ENCODE results near the gene SEMA6D. TPM values are rescaled to one million over a fixed set of nuclear protein-coding genes. Genes with fewer than 3 reads are reported as not detected.

Gene SEMA6D
- total RNA-seq, 4 donors from 2014 or later, result 6.3 to 22.0 (median 13.4) TPM

DNA sequence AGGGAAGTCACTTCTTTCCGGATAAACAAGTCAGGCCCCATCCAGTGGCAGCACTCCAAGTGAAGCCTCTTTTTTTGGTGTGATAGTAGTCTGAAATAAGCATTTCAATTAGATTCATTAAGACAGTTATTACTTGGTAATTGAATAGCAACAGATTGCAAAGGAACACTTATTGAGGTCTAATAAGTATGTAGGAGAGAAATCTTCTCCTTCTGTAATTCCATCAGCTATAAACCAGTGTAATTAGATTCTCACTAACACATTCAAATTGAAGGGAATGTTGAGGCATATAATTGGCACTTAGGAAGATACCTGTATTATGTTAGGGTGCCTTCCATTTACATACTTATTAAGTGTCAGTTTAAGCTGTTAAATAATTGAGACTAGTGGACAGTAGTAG, 73.9 kb downstream of the SEMA6D start:
- DNase-seq (ENCODE audit: low spot score in 2 of 2), result no peak
- no peaks in the 10 kb centered on the region for H3K27me3 ChIP-seq
- no peak overlapping the region for H3K4me3 ChIP-seq
- no peaks in the 10 kb centered on the region for H3K36me3 ChIP-seq
- H3K9me3 ChIP-seq, result no peaks in the 10 kb centered on the region
- H3K27ac ChIP-seq, result no peak overlapping the region
- TF ChIP-seq, protein P1, sequence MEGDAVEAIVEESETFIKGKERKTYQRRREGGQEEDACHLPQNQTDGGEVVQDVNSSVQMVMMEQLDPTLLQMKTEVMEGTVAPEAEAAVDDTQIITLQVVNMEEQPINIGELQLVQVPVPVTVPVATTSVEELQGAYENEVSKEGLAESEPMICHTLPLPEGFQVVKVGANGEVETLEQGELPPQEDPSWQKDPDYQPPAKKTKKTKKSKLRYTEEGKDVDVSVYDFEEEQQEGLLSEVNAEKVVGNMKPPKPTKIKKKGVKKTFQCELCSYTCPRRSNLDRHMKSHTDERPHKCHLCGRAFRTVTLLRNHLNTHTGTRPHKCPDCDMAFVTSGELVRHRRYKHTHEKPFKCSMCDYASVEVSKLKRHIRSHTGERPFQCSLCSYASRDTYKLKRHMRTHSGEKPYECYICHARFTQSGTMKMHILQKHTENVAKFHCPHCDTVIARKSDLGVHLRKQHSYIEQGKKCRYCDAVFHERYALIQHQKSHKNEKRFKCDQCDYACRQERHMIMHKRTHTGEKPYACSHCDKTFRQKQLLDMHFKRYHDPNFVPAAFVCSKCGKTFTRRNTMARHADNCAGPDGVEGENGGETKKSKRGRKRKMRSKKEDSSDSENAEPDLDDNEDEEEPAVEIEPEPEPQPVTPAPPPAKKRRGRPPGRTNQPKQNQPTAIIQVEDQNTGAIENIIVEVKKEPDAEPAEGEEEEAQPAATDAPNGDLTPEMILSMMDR (IDR thresholded peaks at IDR 0.05), result no peak
- no peak for TF ChIP-seq POLR2AphosphoS5 (IDR thresholded peaks at IDR 0.05)
- no peak for TF ChIP-seq POLR2A (IDR thresholded peaks at IDR 0.05)
- TF ChIP-seq EP300 (IDR thresholded peaks at IDR 0.05), result no peak
- 49% methylated on average over 1 of the region's 1 CpG for WGBS
- peaks cover 5% of the 10 kb centered on the region for H3K4me1 ChIP-seq

DNA sequence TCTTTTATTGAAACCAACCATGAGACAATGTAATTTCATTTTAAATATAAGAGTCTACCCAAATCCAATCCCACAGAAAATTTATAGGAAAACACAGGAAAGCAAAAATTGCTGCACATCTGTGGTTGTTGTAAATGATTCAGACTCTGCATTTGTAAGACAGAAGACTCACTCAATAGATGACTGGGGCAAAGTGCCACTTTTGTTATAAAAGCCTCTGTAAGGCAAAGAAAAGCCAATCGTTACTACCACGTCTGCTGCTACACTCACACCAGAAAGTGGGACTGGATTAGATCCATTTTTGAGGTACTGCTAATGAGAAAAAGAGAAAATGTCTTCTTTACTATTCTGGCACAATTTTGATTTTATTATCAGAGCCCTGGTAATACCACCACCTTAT, 74.9 kb downstream of the SEMA6D start:
- H3K4me1 ChIP-seq, result peaks cover 5% of the 10 kb centered on the region
- no peaks in the 10 kb centered on the region for H3K9me3 ChIP-seq
- H3K4me3 ChIP-seq, result no peak overlapping the region
- no peak for TF ChIP-seq EP300 (IDR thresholded peaks at IDR 0.05)
- TF ChIP-seq POLR2AphosphoS5 (IDR thresholded peaks at IDR 0.05), result no peak
- TF ChIP-seq, protein P1 (IDR thresholded peaks at IDR 0.05), result no peak
- TF ChIP-seq POLR2A (IDR thresholded peaks at IDR 0.05), result no peak
- no peaks in the 10 kb centered on the region for H3K36me3 ChIP-seq
- H3K27me3 ChIP-seq, result no peaks in the 10 kb centered on the region
- WGBS, result 45% methylated on average over 2 of the region's 2 CpGs
- no peak overlapping the region for H3K27ac ChIP-seq
- DNase-seq (ENCODE audit: low spot score in 2 of 2), result no peak

DNA sequence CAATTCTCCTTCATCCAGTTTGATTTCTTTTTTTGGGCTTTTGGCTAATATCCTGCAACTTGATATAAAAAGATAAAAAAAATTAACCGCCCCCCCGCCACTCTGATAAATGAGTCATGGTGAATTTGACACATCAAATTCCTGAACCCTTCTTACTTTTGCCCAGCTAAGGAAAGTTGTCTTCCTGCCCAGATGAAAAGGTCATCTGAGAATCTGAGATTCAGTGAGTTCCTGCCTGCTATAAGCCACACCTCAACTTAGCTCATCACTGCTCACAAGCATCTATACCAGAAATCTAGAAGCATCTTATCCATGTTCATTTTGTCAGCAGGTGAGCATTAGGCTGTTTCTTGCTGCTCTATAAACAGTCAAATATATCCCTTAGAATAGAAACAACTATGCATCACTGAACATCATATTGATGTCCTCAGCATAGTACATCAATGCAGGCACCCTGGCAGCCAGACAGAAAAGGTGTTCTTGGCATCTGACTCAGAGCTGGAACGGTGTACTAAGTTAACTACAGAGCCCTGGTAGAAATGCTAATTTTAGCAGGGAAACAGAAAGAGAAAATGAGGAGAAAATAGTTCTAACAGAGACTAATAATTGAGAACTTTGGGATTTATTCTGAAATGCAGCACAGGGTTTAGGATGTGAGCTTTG, 77.1 kb downstream of the SEMA6D start:
- Histone ChIP-seq H3K4me3 (no peak overlapping the region), H3K27me3 (no peaks in the 10 kb centered on the region), H3K4me1 (peaks cover 5% of the 10 kb centered on the region), H3K27ac (no peak overlapping the region), H3K9me3 (no peaks in the 10 kb centered on the region), H3K36me3 (no peaks in the 10 kb centered on the region)
- whole genome bisulfite sequencing, result 49% methylated on average over 3 of the region's 3 CpGs
- no peak for DNase-seq (ENCODE audit: low spot score in 2 of 2)
- TF ChIP-seq POLR2AphosphoS5 (IDR thresholded peaks at IDR 0.05) (no peak), EP300 (IDR thresholded peaks at IDR 0.05) (no peak), POLR2A (IDR thresholded peaks at IDR 0.05) (no peak)
- TF ChIP-seq, protein P1 (IDR thresholded peaks at IDR 0.05), result no peak

DNA sequence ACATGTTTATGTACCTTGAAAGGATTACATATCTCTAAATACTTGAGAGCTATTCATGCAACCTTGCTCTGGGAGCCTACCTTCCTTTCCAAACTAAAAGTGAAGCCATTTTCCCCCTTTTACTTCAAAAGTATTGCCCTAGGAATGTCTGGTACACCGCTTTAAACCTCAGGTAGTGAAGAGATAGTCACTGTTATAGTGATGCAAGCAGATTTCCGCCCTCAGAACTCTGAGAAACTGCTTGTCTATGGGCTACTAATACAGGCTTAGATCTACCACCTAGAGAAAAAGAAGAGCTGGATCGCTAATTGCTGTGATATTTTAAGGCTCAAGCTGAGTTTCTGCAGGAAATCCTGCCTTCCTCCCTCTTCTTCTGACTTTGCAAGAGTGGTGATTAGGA, 78.6 kb downstream of the SEMA6D start:
- no peak for DNase-seq (ENCODE audit: low spot score in 2 of 2)
- H3K4me3 ChIP-seq, result no peak overlapping the region
- H3K4me1 ChIP-seq, result peaks cover 5% of the 10 kb centered on the region
- no peaks in the 10 kb centered on the region for H3K27me3 ChIP-seq
- TF ChIP-seq, protein P1 (IDR thresholded peaks at IDR 0.05), result no peak
- TF ChIP-seq POLR2AphosphoS5 (IDR thresholded peaks at IDR 0.05) (no peak), POLR2A (IDR thresholded peaks at IDR 0.05) (no peak), EP300 (IDR thresholded peaks at IDR 0.05) (no peak)
- no peaks in the 10 kb centered on the region for H3K9me3 ChIP-seq
- no peaks in the 10 kb centered on the region for H3K36me3 ChIP-seq
- H3K27ac ChIP-seq, result no peak overlapping the region
- 64% methylated on average over 3 of the region's 3 CpGs for WGBS

DNA sequence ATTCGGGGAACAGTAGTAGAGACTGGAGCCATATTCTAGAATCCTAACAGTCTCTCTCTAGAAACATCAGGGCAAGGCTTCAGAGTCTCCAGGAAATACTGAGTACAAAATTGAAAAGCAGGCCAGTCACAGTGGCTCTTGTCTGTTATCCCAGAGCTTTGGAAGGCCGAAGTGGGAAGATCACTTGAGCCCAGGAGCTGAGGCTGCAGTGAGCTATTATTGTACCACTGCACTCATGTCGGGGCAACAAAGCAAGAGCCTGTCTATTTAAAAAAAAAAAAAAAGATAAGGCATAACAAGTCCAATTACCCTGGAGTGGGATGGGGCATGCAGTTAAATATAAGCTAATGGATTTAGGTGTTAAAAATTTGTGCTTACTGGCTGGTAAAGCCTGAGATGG, 79.0 kb downstream of the SEMA6D start:
- 38% methylated on average over 3 of the region's 3 CpGs for WGBS
- H3K27me3 ChIP-seq, result no peaks in the 10 kb centered on the region
- TF ChIP-seq EP300 (IDR thresholded peaks at IDR 0.05) (no peak), POLR2AphosphoS5 (IDR thresholded peaks at IDR 0.05) (no peak), POLR2A (IDR thresholded peaks at IDR 0.05) (no peak)
- TF ChIP-seq, protein P1 (IDR thresholded peaks at IDR 0.05), result no peak

More for the DNA sequence above, 79.0 kb downstream of the SEMA6D start:
- H3K4me1 ChIP-seq, result peaks cover 8% of the 10 kb centered on the region
- H3K9me3 ChIP-seq, result no peaks in the 10 kb centered on the region
- DNase-seq (ENCODE audit: low spot score in 2 of 2), result no peak
- no peaks in the 10 kb centered on the region for H3K36me3 ChIP-seq
- H3K4me3 ChIP-seq, result no peak overlapping the region
- H3K27ac ChIP-seq, result no peak overlapping the region

All from suprapubic skin (tissue), 4 donors.